ENCODE measurements around the gene LAMA3.

LAMA3 gene

GRCh38 chr18:23669804-23670405, 19.3 kb upstream of the LAMA3 start:
- DNase-seq (ENCODE audit: low spot score): no peak

GRCh38 chr18:23671564-23671963, 17.7 kb upstream of the LAMA3 start:
- no peak for DNase-seq (ENCODE audit: low spot score)

- no peak for DNase-seq (ENCODE audit: low spot score)
These were observed 15.5 kb upstream of the LAMA3 start for GRCh38 chr18:23673725-23674124.

DNA sequence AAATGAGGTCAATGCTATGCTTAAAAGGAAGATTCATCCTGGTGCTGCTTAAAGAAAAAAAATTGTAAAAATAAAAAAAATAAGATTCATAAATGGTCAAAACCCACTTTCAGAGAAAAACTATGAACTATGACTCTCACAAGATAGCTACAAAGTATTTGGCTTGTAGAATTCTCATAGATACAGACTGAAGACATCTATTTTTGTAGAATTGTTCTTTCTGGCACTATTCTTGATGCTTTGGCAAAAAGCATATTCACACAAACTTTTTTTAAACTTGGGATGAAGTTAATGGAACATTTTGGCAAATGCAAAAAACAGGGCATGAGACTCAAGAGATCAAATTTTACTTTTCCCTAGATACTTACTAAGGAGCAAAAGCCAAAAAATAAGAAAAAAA, 14.0 kb upstream of the LAMA3 start:
- DNase-seq (ENCODE audit: low spot score): no peak

GRCh38 chr18:23675896-23676295, 13.4 kb upstream of the LAMA3 start:
- DNase-seq (ENCODE audit: low spot score): no peak

DNA sequence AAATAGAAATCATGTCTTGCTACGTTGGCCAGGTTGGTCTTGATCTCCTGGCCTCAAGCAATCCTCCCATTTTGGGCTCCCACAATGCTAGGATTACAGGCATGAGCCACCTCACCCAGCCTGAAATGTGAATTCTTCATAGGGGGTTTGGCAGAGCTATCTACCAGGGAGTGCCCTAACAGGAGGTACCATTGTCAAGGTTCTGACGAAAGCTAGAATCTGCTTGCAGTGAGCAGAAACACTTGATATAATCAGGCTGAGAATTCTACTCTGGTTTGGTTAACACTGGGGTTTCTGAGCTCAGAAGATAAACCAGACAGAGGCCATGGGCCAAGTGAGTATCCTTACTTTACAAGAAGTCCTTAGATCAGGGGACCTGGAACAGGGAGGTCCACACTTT, 7.2 kb upstream of the LAMA3 start:
- DNase-seq (ENCODE audit: low spot score): no peak

GRCh38 chr18:23682472-23682871, 6.8 kb upstream of the LAMA3 start:
- no peak for DNase-seq (ENCODE audit: low spot score)

DNA sequence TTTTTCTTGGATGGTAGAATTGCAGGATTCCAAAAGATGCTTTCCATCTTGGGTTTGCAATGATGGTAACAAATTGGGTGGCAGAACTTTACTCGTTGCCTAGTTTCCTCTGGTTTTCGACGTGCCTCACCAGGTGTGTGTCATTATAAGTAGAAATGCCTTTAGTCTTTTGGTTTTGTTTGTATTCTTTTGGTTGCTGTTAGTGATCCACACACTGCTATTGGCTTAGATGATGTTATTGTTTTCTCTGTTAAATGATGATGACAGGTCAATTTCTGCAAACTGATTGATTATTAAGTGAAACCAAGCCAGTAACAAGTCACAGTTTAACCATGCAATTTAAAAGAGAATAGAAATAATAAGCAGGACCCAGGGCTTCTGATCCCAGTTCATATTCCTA, 6.1 kb upstream of the LAMA3 start:
- DNase-seq (ENCODE audit: low spot score): no peak

DNA sequence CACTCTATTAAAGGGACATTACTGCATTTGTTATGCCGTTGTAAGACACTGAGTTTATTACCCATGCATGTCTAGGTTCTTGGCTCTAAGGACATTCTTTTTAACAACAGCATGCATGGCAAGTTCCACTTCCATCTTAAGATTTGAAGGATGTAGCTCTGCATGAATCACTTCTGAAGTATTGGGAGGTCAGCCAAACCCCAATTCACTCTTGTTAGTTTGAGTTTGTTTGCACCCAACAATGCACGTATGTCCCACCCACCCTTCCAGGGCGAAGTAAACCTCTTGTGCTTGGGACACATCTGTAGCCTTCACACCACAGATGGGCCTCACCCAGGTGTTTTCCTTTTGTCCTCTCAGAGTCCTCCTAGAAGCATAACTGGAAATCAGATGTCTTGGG, 5.6 kb upstream of the LAMA3 start:
- DNase-seq (ENCODE audit: low spot score): no peak

DNA sequence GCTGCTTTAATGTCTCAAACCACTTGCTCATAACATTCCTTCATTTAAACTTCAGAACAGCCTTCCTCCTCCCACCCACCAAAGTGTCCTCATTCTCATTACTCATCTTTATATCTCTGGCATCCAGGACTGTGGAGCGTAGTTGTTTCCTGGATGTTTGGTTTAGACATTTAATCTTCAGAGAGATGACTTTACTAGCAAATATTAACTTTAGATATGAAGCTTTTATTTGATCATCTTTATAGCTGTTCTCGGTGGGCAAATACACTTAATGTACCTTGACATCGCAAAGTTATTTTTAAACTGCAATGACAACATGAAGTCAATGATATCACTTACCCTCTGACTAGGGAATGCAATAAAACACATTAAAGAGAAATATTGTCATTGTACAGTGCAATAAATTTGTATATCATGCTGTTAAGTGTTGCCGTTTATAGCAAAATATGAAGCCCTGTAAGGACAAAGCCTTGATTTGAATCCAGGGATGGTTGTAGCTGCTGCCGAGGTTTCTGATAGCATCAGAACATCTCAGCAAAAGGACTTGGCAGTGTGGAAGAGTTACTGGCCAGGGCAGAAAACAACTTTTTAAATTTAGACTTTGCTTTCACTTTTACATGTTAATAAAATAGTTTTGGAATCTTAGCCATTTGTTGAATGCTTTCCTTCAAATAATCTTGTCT, 4.6 kb upstream of the LAMA3 start:
- no peak for DNase-seq (ENCODE audit: low spot score)

DNA sequence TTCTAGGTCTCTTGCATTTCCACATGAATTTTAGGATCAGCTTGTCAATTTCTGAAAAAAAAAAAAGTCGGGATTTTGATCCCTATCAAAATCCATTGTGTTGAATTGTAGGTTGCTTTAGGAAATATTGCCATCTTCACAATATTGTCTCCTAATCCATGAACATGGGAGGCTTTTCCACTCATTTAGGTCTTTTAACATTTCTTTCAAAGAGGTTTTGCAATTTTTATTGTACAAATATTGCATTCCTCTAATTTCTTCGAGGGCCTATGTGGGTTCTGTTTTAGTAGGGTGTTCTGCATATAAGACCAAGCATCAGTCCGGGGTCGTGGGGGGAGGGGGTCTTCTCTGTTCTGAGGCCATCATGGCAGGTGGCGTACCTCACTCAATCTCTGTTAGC, 725 bp upstream of the LAMA3 start:
- no peak for DNase-seq (ENCODE audit: low spot score)

DNA sequence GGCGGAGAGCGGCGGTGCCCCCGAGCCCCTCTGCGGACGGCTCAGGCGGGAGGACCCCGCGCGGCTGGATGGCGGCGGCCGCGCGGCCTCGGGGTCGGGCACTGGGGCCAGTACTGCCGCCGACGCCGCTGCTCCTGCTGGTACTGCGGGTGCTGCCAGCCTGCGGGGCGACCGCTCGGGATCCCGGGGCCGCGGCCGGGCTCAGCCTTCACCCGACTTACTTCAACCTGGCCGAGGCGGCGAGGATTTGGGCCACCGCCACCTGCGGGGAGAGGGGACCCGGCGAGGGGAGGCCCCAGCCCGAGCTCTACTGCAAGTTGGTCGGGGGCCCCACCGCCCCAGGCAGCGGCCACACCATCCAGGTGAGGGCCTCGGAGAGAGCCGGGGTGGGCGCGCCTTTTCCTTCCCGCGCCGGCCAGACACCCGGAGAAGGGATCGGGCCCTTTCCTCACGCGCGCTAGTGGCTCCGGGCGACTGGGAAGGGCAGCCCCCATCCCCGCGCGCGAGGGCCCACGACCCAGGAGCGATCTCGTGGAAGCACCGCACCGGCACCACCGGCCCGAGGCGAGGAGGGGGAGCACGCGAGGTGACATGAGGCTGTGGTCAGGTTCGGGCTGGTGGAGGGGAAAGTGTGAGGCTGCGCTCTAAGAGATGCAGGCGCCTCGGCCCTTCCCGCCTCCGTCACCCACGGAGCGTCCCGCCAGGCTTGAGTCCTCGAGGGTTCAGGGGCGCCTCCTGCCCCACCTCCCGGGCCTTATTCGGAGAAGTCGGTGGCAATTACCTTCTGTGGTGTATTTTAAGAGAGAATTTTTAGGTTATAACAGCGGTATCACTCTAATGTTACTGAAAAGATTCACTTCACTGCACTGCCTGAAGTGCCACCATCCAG, 607 bp downstream of the LAMA3 start:
- DNase-seq (ENCODE audit: low spot score): no peak

DNA sequence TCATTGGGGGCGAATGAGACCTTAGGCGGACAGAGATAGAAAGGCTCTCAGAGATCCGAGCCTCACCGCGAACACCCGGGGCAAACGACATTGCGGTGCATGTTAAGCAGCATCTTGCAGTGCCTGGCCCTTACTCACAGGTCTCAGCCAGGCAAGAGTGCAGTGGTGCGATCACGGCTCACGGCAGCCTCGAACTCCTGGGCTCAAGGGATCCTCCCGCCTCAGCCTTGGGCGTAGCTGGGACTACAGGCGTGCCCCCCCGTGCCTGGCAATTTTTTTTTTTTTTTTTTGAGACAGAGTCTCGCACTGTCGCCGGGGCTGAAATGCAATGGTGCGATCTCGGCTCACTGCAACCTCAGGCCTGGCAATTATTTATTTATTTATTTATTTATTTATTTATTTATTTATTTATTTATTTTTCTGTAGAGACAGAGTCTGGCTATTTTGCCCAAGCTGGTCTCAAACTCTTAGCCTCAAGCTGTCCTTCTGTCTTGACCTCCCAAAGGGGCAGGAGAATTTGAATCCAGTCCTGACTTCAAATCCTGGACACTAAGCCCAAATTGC, 1.3 kb downstream of the LAMA3 start:
- DNase-seq (ENCODE audit: low spot score): no peak

GRCh38 chr18:23693846-23694245, 4.6 kb downstream of the LAMA3 start:
- DNase-seq (ENCODE audit: low spot score): no peak

DNA sequence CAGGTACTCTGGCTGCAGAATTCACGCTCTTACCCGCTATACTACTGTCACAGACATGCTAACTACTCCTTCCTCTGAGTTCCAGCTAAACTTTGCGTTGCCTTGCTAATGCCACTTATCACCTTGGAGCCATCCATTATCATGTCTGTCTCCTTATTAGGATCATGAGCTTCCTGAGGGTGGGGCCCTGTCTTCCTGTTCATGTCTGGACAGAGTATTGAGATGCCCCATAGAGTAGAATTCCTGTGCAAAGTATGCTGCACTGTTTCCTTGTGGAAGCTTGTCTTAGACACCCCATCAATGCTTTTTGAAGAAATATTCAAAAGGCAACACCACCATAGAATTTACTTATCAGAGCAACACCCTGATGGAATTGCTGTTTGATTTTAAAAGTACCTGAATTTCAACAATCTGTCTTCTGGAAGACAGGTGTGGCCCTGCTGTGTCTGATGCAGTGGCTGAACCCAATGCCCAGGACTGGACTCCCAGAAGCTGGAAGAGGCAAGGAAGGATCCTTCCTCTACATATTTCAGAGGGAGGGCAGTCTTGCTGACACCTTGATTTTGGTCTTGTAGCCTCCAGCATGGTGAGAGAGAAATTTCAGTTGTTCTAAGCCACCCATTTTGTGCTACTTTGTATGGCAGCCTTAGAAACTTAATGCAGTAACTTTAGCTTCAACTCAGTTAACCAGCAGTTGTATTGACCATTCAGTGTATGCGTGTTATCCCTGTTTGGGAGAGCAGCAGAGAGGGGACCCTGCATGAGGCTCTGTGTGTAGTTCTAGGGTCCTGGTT, 5.6 kb downstream of the LAMA3 start:
- DNase-seq (ENCODE audit: low spot score): no peak

DNA sequence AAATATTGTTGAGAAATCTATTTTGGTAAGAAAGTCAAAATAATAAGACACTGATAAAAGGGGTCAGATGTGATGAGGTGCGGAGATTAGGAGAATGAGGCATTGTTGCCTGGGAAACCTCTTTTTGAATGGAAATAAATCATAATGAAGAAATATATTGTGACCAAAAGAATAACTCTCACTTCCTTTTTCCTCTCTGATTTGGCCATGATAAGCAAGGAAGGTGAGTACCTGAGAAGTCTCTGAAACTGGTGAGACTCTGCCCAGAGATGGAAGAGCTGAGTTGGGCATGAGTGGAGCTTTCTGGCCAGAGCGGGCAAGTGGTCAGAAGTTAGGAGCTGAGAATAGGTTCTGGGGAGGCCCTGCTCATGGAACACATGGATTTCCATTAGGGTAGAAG, 11.8 kb downstream of the LAMA3 start:
- no peak for DNase-seq (ENCODE audit: low spot score)

DNA sequence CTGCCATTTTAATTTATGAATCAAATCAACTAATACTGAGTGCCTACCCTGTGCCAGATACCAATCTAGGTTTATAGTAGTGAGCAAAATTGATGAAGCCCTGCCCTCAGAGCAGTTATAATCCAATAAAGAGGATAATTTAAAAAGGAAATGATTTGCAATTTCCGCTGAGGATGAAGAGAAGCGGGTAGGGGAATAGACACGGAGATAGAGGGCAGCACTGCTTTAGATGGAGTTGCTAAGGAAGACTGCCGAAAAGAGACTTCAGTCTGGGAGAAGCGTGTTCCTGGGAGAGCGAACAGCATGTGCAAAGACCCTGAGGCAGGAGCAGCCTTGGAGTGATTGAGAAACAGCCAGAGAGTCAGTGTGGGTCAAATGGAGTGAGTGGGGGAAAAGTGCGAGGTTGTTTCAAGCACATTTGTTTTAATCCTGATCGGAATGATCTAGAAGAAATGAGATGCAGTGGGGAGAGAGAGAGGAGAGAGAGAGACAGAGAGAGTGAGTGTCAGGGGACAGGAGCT, 12.4 kb downstream of the LAMA3 start:
- no peak for DNase-seq (ENCODE audit: low spot score)

DNA sequence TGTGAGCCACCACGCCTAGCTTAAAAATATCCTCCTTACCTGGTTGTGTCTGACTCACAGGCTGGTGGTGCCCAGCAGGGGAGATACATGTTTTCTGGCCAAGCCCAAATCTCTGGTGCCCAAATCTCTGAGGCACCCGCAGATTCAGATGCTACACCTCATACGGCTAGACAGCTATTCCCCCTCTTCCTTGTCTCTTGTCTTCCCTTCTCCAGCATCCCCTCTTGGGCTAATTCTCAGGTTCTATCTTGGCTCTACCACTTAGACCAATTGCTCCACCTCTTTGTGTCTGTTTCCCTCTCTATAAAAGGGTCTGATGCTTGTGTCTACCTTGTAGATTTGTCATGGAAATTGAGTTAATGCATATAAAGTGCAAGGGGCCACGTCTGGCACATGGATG, 13.4 kb downstream of the LAMA3 start:
- no peak for DNase-seq (ENCODE audit: low spot score)

DNA sequence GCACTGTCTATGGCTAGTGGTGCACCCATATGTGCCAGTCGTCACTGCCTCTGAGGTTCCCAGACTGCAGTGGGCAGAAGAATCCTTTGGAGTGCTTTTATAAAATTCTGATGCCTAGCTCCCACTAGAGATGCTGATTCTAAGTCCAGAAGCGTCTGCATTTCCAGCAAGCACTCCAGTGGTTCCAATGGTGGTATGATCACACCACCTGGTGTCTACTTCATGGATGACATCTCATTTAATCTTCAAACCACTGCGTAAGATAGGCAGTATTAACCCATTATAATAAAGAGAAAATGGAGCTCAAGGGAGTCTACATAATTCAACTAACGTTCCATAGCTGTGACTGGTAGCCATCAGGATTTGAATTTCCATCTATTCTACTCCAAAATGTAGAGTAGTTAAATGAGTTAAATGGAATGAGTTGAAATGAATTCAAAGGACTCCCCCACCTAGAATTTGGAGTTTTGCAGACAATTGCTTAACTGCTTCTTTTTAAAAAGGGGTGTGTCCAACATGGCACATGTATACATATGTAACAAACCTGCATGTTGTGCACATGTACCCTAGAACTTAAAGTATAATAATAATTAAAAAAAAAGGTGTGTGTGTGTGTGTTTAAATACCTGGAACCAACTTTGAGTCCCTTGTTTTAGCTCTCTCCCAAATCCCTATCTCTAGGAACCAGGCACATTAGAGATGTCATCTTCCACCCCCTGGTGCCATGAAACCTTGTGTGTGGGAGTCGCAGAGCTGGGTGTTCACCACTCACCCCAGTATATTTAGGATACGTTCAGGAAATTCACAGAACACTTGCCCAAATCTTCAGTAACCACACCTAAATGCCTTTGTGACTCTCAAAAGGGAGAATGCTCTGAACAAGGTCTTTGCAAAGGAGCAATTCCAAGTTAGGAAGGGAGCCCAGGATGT, 14.1 kb downstream of the LAMA3 start:
- no peak for DNase-seq (ENCODE audit: low spot score)

DNA sequence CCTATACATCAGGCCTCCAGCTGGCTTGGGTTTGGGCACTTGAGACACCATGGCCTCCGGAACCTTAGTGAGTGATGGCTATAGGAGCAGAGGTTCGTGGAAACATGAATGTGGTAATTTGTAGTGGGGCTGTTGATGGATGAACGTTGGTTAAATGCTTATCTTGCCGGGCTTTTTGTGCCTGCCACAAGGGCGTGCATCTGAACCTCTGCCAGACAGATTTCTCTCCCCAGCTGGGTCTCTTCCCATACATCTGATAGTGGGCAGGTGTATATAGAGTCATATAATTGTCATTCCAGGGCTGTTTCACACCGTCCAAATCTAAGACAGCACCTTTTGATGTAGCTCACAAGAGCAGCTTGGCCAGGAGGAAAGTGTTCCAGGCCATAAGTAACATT, 14.7 kb downstream of the LAMA3 start:
- DNase-seq (ENCODE audit: low spot score): no peak

DNA sequence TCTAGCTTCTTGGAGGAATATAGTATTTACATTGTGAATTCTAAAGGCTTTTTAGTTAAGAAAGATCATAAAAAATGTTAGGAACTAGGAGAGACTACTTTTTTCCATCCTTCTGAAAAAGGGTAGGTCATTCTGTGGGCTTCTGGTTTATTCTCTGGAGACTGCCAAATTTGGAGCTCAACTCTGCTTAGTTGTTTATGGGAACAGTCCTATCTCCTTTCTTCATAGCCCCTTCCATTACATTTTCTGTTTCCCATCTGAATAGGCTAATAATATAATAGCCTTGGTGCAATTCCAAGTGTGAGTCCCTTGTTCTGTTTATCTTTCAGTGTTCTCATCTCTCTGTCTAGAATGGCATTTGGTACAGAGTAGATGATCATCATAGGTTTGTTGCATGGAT, 15.6 kb downstream of the LAMA3 start:
- no peak for DNase-seq (ENCODE audit: low spot score)

All from pons (tissue), 1 donor.